ENCODE measurements around the gene ZNF618. TPM values are rescaled to one million over a fixed set of nuclear protein-coding genes. Genes with fewer than 3 reads are reported as not detected.
A peak's percentile ranks its signal among the peaks of the same experiment; 100 is the strongest.

ZNF618 gene
- total RNA-seq, 1 donor from 2014 or later = 2.0 TPM

DNA sequence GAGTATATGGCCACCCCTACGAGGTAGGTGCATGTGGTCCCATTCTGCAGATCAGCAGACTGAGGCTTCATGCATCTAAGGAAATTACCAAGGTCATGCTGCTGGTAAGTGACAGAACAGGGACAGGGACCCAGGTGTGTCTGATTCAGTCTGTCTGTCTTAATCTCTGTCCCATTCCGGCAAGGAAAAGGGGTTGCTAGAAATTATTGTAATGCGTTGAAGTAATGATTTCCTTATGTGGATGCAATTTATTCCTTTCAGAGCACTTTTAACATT, 125.2 kb downstream of the ZNF618 start:
- ATAC-seq (ENCODE audit: poor library complexity) = no peak
- intact Hi-C loops (cut with DNase I) = loop anchor here (10.0 kb wide), 1 partner anchor 127 kb away; the partner anchor contains the start of gene ZNF618
- no peak for DNase-seq

DNA sequence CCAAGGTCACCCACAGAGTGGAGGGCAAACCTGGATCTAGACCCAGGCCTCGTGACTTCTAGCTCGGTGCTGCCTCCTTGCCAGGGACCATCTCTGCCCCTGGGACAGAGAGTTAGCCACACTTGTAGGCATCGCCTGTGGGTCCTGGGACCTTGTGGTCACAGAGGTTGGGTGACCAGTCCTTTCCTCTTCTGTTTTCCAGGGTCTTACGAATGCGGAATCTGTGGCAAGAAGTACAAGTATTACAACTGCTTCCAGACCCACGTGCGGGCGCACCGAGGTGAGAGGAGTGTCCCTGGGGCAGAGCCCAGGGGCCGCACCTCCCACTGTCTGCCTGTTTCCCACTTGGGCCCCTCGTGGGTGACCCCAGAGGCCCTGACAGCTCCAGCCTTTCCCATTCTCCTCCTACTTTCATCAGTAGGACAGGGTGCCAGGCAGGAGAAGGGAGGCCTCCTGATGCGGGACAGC, 125.7 kb downstream of the ZNF618 start:
- intact Hi-C loops (cut with DNase I) = loop anchor here (10.0 kb wide), 1 partner anchor 127 kb away; the partner anchor contains the start of gene ZNF618
- DNase-seq = no peak

DNA sequence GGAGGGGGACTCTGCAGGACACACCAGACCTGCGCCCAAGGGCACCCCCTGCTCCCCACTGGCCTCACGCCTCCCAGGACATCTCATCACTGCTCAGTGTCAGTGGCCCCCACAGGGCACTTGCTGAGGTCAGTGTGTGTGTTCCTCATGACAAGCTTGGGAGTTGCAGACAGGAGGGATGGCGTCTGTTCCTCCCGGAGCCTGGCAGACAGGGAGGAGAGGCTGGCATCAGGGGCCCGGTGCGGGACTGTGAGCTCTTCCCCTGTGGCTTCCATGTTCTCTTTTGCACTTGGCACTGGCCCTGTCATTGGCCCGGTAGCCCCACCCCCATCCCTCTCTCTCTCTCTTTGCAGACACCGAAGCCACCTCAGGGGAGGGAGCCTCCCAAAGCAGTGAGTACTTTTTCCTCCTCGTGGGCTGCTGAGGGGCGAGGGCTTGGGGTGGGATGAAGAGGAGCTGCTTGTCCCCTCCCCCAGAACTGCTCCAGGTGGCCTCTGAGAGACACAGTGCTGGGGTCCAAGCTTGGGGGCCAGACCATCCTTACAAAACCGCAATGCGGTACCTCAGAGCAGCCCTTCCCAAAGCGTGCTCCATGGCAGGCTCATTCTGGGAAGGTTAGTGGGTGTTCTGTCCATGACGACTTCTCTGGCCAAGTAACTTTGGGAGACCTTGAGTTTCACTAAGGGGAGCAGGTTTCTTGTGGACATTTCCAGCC, 126.3 kb downstream of the ZNF618 start:
- intact Hi-C loops (cut with DNase I) = loop anchor here (10.0 kb wide), 1 partner anchor 128 kb away; the partner anchor contains the start of gene ZNF618
- ATAC-seq (ENCODE audit: poor library complexity) (no peak), DNase-seq (no peak)

More for the DNA sequence above, 125.7 kb downstream of the ZNF618 start:
- no peak for ATAC-seq (ENCODE audit: poor library complexity)

DNA sequence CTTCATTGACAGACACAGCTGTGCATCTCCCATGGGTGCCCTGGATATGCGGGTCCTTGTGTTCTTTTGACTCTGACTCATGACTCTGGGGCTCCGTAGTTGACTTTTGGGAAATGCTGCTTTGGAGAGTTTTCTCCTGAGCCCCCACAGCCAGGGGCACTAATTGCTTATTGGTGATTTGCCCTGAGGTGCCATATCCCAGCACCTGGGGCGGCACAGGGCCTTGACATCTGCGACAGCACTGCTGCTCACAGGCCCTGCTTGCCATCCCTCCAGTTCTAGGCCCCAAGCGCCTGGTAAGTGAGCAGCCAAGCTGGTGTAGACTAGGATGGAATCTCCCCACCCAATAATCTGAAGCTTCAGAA, 126.9 kb downstream of the ZNF618 start:
- intact Hi-C loops (cut with DNase I) = loop anchor here (10.0 kb wide), 1 partner anchor 128 kb away; the partner anchor contains the start of gene ZNF618
- DNase-seq (no peak), ATAC-seq (ENCODE audit: poor library complexity) (no peak)

DNA sequence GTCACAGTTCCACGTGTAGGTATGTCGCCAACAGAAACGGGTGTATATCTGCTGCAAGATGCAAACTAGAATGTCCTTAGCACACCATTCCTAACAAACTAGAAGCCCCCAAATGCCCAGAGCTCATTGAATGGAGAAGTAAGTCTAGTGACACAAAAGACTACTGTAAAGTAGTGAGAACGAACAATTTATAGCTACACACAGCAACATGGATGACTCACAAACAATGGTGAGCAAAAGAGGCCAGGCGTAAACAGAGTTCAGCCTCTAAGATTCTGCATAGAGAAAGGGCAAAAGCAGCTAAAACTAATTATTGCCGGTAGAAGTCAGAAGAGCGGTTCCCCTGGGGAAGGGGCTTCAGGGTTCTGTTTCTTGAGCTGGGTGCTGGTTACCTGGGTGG, 127.2 kb downstream of the ZNF618 start:
- intact Hi-C loops (cut with DNase I) = loop anchor here (10.0 kb wide), 1 partner anchor 129 kb away; the partner anchor contains the start of gene ZNF618
- no peak for DNase-seq
- ATAC-seq (ENCODE audit: poor library complexity) = no peak

DNA sequence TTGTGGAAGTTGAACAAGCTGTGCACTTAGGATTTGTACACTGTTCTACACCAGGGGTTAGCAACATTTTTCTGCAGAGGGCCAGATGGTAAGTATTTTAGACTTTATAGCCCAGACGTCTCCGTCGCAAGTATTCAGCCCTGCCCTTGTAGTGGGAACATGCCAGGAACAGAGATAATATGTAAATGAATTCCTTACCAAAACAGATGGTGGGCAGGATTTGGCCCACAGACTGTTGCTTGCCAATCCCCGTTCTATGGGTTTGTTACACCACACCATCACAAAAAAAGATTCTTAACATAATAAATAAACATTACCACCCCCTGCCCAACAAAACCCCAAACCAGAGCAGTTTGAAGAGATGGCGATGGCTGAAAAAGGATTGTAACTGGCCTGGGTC, 127.6 kb downstream of the ZNF618 start:
- ATAC-seq (ENCODE audit: poor library complexity) (no peak), DNase-seq (no peak)
- intact Hi-C loops (cut with DNase I) = loop anchor here (10.0 kb wide), 1 partner anchor 129 kb away; the partner anchor contains the start of gene ZNF618

DNA sequence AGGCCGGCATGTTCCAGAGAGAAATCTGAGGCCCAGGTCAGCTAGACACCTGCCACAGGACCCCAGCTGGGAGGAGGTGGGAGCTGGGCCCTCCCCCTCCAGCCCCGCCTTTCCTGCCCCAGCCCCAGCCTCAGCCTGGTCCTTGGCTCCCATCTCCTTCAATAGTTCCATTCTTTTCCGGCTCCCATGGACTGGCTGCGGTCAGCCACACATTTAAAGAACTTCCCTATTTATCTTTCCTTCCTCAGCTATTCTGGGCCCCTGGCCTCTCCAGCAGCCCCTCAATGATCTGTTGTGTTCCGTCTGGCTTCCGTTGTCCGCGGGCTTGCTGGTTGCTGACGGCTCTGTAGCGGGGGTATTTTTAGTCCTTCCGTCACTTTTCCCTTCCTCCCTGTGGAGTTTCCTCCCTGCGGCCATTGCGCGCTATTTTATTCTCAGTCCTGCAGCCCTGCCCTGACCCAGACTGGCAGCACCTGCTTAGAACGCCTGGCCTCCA, 128.2 kb downstream of the ZNF618 start:
- DNase-seq = peak; percentile 76
- intact Hi-C loops (cut with DNase I) = loop anchor here (10.0 kb wide), 1 partner anchor 129 kb away; the partner anchor contains the start of gene ZNF618
- ATAC-seq (ENCODE audit: poor library complexity) = peak; percentile 88

DNA sequence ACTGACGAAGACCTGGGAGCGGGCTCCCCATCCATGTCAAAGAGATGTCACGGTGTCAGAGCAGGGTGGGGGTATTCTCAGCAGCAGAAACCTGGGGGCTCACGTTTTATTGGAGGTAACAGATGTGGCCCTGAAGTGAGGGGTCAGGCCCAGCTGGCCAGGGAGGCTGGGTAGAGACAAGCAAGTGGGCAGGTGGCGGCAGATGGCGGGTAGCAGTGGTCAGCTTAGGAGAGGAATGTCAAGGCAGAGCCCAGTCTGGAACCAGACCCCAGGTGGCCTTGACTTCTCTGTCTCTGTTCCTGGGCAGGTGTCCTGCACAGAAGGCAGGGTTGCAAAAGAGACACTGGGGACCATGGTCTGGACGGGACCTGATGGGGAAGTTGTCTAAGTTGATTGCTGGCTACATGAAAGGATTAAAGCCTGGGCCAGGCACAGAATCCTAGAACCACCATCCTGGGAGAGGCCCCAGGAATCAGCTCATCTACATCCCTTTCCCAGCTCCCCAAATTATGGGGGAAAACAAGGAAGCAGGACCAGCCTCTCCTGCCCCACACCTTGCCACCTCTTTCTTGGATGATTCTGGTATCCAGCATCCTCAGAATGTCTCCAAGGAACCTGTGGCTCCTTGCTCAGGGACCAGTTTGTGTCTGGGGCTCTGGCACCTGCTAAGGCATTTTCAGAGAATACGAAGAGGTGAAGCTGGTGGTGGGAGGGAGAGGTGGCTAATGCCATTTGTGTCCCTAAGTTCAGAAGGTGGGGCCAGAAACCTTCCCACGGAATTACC, 129.5 kb downstream of the ZNF618 start:
- ATAC-seq (ENCODE audit: poor library complexity) = no peak
- intact Hi-C loops (cut with DNase I) = loop anchor here (10.0 kb wide), 1 partner anchor 131 kb away; the partner anchor contains the start of gene ZNF618
- DNase-seq = no peak

DNA sequence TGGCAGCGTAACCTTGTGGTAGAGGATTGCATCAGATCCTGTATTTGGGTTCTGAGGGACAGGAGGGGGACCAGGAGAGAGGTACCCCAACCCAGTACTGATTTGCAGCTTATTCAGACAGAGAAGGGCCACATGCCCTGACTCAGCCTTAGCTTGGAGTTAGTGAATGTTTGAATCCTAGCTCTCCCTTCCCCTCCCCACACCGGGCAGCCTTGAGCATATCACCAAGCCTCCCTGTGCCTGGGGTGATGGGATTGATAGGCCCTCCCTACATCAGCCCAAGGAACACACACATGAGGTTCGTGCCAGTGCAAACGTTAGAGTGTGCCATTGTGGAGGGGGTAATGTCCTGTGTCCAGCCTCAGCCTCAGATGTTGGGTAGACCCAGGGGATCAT, 130.0 kb downstream of the ZNF618 start:
- intact Hi-C loops (cut with DNase I) = loop anchor here (10.0 kb wide), 1 partner anchor 131 kb away; the partner anchor contains the start of gene ZNF618
- DNase-seq (no peak), ATAC-seq (ENCODE audit: poor library complexity) (no peak)

DNA sequence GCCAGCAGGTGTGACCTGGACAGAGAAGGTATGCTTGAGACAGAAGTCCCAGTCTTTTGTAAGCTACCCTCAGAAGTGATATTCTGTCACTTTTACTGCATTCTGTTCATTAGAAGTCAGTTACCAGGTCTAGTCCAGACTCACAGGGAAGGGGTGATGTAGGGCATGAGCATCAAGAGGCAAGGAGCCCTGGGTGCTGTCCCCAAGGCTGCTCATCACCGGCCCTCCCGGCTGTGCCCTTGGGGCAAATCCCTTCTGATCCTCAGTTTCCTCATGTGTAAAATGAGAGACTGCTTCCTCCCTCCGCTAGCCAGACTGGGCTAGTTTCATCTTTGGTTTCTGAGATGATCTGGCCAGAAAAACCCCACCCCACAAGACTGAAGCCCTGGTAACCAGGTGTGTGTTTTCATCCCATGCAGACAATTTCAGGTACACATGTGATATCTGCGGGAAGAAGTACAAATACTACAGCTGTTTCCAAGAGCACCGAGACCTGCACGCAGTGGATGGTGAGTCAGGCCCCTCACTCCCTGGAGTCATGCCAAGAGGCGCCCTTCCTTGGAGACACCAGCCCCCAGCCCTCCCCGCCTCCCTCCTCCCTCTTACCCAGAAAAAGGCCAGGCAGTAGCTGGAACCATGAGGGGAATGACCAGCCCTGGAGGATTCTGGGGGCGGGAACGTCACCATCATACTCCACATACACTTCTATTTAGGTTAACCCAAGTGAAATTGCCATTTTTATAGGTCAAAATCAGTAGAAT, 131.0 kb downstream of the ZNF618 start:
- intact Hi-C loops (cut with DNase I) = loop anchor here (10.0 kb wide), 1 partner anchor 132 kb away; the partner anchor contains the start of gene ZNF618
- ATAC-seq (ENCODE audit: poor library complexity) (no peak), DNase-seq (no peak)

DNA sequence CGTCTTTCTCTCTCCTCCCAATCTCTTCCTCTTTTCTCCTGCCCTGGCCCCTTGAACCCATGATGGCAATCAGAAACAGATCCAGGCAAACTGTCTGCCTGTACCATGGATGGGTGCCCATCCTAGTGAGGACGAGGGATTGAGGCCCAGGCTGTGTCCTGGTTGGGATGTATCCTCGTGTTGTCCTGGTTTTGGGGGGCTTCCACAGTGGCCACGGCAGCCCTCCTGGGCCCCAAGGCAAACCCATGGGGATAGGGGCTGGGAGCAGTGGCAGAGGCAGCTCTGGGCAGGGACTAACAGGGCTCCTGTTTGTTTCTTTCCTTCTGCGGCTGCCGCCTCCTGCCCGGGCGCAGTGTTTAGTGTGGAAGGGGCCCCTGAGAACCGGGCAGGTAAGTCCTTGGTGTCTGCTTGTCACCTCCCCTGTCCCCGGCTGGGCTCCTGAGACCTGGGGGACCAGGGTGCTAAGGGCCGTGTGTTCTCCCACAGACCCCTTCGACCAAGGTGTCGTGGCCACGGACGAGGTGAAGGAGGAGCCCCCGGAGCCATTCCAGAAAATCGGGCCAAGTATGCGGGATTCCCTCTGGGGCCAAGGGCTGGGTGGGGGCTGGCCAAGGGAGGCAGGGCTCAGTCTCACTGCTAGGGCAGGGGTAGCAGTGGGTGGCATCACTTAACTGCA, 132.0 kb downstream of the ZNF618 start:
- intact Hi-C loops (cut with DNase I) = loop anchor here (10.0 kb wide), 1 partner anchor 133 kb away; the partner anchor contains the start of gene ZNF618
- DNase-seq (no peak), ATAC-seq (ENCODE audit: poor library complexity) (no peak)

DNA sequence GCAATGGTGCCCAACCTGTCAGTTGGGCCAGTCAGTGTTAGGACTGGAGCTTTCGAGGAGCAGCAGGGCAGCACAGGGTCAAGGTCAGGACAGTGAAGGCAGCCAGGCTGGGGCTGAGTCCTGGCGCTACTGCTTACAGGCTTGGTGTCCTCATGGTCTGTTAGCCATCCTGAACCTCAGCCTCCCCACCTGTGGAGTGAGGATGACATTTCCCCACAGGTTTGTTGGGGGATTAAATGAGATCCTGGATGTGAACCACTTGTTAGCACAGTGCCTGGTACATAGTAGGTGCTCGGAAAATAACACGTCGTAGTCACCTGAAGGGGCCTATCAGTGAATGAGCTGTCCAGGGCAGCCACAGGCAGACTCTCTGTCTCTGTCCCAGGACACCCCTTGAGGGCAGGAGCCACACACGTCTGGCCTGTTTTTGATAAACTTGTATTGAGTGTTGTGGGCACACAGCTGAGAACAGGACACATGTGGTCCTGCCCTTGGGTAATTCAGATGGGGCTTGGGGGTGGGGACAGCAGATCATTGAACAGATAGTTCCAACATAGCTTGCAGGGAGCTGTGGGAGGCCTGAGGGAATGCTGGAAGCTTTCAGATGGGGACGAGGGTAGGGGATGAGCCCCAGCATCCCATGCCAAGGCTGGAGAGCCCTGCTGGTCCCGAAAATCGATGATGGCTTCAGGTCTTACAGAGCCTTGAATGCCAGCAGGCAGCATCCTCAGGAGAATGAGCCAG, 132.7 kb downstream of the ZNF618 start:
- ATAC-seq (ENCODE audit: poor library complexity) (no peak), DNase-seq (no peak)
- intact Hi-C loops (cut with DNase I) = loop anchor here (10.0 kb wide), 1 partner anchor 134 kb away; the partner anchor contains the start of gene ZNF618

DNA sequence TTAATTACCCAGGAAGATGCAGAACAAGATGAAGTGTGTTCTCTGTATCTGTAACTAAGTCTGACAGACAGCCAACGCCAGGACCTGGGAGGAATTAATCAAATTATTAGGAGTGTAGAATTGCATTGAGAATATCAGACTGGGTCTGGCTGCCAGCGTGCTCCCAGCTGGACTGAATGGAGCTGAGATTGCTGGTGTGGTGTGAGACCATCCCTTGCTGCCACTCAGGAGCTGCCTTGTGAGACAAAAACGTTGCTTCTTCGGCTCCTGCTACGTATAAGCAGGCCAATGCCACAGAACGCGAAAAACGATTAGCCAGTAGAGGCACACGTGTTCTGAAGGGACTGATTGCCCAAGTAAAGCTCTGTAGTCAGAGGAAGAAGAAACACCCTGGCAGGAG, 135.2 kb downstream of the ZNF618 start:
- ATAC-seq (ENCODE audit: poor library complexity) (no peak), DNase-seq (no peak)
- intact Hi-C loops (cut with DNase I) = no loop called here

DNA sequence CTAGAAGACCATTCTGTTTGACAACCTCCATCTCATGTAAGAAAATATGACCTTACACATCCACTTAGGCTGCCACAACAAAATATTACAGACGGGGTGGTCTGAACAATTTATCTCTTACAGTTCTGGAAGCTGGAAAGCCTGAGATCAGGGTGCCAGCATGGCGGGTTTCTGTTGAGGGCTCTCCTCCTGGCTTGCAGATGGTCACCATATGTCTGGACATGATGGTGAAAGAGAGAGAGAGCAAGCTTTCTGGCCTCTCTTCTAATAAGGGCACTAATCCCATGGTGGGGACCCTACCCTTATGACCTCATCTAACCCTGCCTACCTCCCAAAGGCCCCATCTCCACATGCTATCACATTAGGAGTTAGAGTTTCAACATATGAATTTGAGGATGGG, 136.0 kb downstream of the ZNF618 start:
- intact Hi-C loops (cut with DNase I) = no loop called here
- ATAC-seq (ENCODE audit: poor library complexity) (no peak), DNase-seq (no peak)

DNA sequence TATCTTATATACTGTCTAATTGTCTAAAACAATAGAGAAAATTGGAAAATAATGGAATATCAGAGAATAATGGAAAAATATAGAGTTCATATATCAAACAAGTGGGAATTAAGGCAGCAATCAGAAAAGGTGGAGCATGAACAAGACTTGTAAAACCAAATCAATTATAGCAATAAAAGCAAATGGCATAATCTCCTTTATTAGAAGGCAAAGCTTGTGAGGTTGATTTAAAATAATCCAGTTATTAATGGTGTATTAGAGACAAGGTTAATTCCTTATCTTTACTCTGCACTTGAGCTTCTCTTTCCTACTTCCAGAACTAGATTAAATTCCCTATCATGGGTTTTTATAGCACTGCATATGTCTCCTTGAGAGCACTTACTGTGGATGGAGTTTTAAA, 137.9 kb downstream of the ZNF618 start:
- ATAC-seq (ENCODE audit: poor library complexity) (no peak), DNase-seq (no peak)
- intact Hi-C loops (cut with DNase I) = no loop called here

DNA sequence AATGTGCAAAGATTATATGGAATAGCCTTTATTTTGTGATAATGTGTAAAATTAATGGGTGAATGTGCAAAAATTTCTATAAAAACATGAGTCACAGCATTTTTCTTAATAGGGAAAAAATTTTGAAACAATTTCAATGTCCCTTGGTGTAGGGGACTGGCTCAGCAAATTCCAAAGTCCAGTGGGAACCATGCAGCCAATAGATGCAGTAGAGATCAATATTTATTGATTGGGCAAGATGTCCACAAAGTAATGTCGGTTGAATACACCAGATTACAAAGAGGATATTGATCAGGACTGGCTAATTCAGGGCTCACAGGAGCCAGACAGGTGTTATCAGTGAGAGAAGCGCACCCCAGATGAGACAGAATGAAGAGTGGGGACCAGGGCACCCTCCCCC, 139.5 kb downstream of the ZNF618 start:
- ATAC-seq (ENCODE audit: poor library complexity) = no peak
- no peak for DNase-seq
- intact Hi-C loops (cut with DNase I) = no loop called here

DNA sequence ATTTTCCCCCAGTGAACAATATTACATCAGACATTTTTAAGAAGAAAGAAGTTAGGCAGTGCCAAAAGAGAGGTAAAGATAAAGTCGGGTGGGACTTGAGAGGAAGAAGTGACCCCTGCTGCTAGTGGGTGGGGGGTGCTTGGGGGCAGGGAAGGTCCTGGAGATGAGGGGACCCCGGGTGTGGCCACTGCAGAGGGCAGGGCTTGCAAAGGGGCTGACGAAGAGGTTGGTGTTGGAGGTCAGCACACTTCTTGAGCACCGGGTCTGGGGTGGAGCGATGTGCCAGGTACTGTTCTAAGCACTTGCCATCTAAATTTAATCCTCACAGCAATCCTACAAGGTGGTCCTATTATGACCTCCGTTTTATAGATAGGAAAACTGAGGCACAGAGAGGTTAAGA, 140.0 kb downstream of the ZNF618 start:
- no peak for ATAC-seq (ENCODE audit: poor library complexity)
- no peak for DNase-seq
- intact Hi-C loops (cut with DNase I) = no loop called here

All from Right ventricle myocardium superior (tissue), 1 donor.